ENCODE measurements around the gene APOBEC4.

DNA sequence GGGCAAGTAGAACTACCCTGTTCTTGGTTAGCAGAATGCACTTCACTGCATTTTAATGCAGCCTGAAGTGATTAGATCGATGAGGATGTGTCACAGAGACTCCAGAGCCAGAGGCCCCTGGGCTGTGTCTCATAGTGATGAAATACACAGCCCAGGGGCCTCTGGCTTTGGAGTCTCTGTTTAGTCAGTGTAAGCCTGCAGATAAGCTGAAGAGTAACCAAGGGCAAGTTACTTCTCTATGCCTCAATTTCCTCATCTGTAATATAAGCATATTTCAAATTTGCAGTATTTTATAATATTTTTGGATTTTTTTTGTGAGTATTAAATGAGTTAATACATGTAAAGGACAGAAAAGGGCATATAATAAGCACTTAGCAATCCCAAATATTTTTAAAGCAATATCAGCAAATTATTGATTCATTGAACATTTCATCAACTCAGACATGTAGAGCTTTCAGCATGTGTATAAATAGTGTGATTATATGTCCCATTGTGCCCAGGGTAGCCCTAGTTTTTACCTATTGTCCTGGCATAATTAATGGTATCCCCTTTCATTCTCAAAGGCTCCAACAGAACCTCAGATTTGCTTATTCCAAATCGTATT, 23.6 kb upstream of the APOBEC4 start:
- TF ChIP-seq, protein P1, sequence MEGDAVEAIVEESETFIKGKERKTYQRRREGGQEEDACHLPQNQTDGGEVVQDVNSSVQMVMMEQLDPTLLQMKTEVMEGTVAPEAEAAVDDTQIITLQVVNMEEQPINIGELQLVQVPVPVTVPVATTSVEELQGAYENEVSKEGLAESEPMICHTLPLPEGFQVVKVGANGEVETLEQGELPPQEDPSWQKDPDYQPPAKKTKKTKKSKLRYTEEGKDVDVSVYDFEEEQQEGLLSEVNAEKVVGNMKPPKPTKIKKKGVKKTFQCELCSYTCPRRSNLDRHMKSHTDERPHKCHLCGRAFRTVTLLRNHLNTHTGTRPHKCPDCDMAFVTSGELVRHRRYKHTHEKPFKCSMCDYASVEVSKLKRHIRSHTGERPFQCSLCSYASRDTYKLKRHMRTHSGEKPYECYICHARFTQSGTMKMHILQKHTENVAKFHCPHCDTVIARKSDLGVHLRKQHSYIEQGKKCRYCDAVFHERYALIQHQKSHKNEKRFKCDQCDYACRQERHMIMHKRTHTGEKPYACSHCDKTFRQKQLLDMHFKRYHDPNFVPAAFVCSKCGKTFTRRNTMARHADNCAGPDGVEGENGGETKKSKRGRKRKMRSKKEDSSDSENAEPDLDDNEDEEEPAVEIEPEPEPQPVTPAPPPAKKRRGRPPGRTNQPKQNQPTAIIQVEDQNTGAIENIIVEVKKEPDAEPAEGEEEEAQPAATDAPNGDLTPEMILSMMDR (IDR thresholded peaks at IDR 0.05), result no peak
- TF ChIP-seq ZFX (IDR thresholded peaks at IDR 0.05; ENCODE audit: borderline replicate concordance), result no peak
